HepG2 (cell line): Measurements from ENCODE around the gene CCDC197. TPM values are rescaled to one million over a fixed set of nuclear protein-coding genes. Genes with fewer than 3 reads are reported as not detected.

Experiments used
- ARNT ChIP-seq: fragments of 450-650 bp; IDR thresholded peaks from 2 replicates; pipeline ENCODE4 v1.6.1; 2017
- CEBPG ChIP-seq: IDR thresholded peaks from 2 replicates; pipeline ENCODE4 v1.6.1; 2016
- DMTF1 ChIP-seq: sonication (generic); formaldehyde crosslinking; IDR thresholded peaks from 2 replicates; pipeline ENCODE4 v1.4.0; 2020; ENCODE audit warnings: mild to moderate bottlenecking, missing genetic modification reagents
- FOXA3 ChIP-seq: IDR thresholded peaks from 2 replicates; pipeline ENCODE4 v1.6.1; 2016; ENCODE audit warnings: missing genetic modification reagents, missing compliant biosample characterization
- GATAD1 ChIP-seq: IDR thresholded peaks from 2 replicates; pipeline ENCODE4 v1.6.1; 2016; ENCODE audit warnings: missing genetic modification reagents, missing compliant biosample characterization
- GRHL1 ChIP-seq: sonication (generic); formaldehyde crosslinking; conservative IDR thresholded peaks from 2 replicates; pipeline ENCODE4 v1.8.0; 2022; ENCODE audit warnings: missing genetic modification reagents
- MTF2 ChIP-seq: sonication (generic); formaldehyde crosslinking; IDR thresholded peaks from 2 replicates; pipeline ENCODE4 v1.5.0; 2020; ENCODE audit warnings: missing genetic modification reagents, borderline replicate concordance
- MYPOP ChIP-seq: sonication (generic); formaldehyde crosslinking; IDR thresholded peaks from 2 replicates; pipeline ENCODE4 v1.8.1; 2023; ENCODE audit warnings: mild to moderate bottlenecking, moderate library complexity, missing genetic modification reagents
- NCOR1 ChIP-seq: fragments of 200-600 bp; sonication (generic); IDR thresholded peaks from 2 replicates; pipeline ENCODE4 v1.7.0; 2017; ENCODE audit warnings: antibody characterized with exemption, low read length, borderline replicate concordance
- POGZ ChIP-seq: sonication (generic); formaldehyde crosslinking; IDR thresholded peaks from 2 replicates; pipeline ENCODE4 v1.4.0; 2020; ENCODE audit warnings: mild to moderate bottlenecking, missing genetic modification reagents
- SSRP1 ChIP-seq: IDR thresholded peaks from 2 replicates; pipeline ENCODE4 v1.6.1; 2016; ENCODE audit warnings: control low read depth
- STAG1 ChIP-seq: sonication (generic); formaldehyde crosslinking; IDR thresholded peaks from 2 replicates; pipeline ENCODE4 v1.4.0; 2020; ENCODE audit warnings: missing genetic modification reagents
- TEF ChIP-seq: sonication (generic); formaldehyde crosslinking; IDR thresholded peaks from 2 replicates; pipeline ENCODE4 v1.5.0; 2020; ENCODE audit warnings: missing genetic modification reagents
- TGIF2 ChIP-seq: IDR thresholded peaks from 2 replicates; pipeline ENCODE4 v1.6.1; 2016; ENCODE audit warnings: control low read depth, missing compliant biosample characterization
- ZGPAT ChIP-seq: IDR thresholded peaks from 2 replicates; pipeline ENCODE4 v1.6.1; 2016; ENCODE audit warnings: mild to moderate bottlenecking
- ZNF143 ChIP-seq: sonication (generic); formaldehyde crosslinking; IDR thresholded peaks from 2 replicates; pipeline ENCODE4 v1.4.0; 2020; ENCODE audit warnings: missing genetic modification reagents
- ZNF24 ChIP-seq: fragments of 450-650 bp; IDR thresholded peaks from 2 replicates; pipeline ENCODE4 v1.6.1; 2017; ENCODE audit warnings: antibody characterized with exemption, mild to moderate bottlenecking
- ZNF274 ChIP-seq: sonication (generic); formaldehyde crosslinking; IDR thresholded peaks from 2 replicates; pipeline ENCODE4 v1.5.1; 2020; ENCODE audit warnings: mild to moderate bottlenecking, missing genetic modification reagents
- ZNF414 ChIP-seq: sonication (generic); formaldehyde crosslinking; IDR thresholded peaks from 2 replicates; pipeline ENCODE4 v1.5.0; 2020; ENCODE audit warnings: missing genetic modification reagents
- ZNF451 ChIP-seq: sonication (generic); formaldehyde crosslinking; IDR thresholded peaks from 2 replicates; pipeline ENCODE4 v1.5.0; 2020; ENCODE audit warnings: mild to moderate bottlenecking, missing genetic modification reagents
- ZNF556 ChIP-seq: sonication (generic); formaldehyde crosslinking; IDR thresholded peaks from 2 replicates; pipeline ENCODE4 v1.4.0; 2020; ENCODE audit warnings: mild to moderate bottlenecking, missing genetic modification reagents, borderline replicate concordance
- ZNF605 ChIP-seq: sonication (generic); formaldehyde crosslinking; IDR thresholded peaks from 2 replicates; pipeline ENCODE4 v1.8.0; 2022; ENCODE audit warnings: mild to moderate bottlenecking, missing genetic modification reagents
- ZNF772 ChIP-seq: sonication (generic); formaldehyde crosslinking; IDR thresholded peaks from 2 replicates; pipeline ENCODE4 v1.5.0; 2020; ENCODE audit warnings: mild to moderate bottlenecking, missing genetic modification reagents
- ZNF879 ChIP-seq: sonication (generic); formaldehyde crosslinking; IDR thresholded peaks from 2 replicates; pipeline ENCODE4 v1.8.1; 2023; ENCODE audit warnings: missing genetic modification reagents
- ZNF883 ChIP-seq: sonication (generic); formaldehyde crosslinking; IDR thresholded peaks from 2 replicates; pipeline ENCODE4 v1.5.1; 2020; ENCODE audit warnings: mild to moderate bottlenecking, missing genetic modification reagents; ENCODE audit errors: not compliant biosample characterization
- polyA plus RNA-seq, 8 experiments: library from polyadenylated mRNA; depleted of rRNA in 3 of 8; stranded (reverse) in 7 of 8; unstranded in 1 of 8; fragments of >200 nt; fragmentation: Illumina TruSeq in 4 of 8; extraction: Trizol in 4 of 8; gene quantifications; 2 replicates each; pipeline versions ENCODE4 v1.2.1 to v1.2.3, GENCODE V29; 2011 to 2016; ENCODE audit warnings: low read depth in 4 of 8, missing spikeins in 1 of 8, mixed read lengths in 1 of 8; ENCODE audit not compliant: insufficient read depth in 1 of 8
- total RNA-seq, 5 experiments: library from RNA; depleted of rRNA; stranded (reverse); fragments of >200 nt; fragmentation: Illumina TruSeq; extraction: Trizol; gene quantifications; 2 replicates each; pipeline ENCODE4 v1.2.3, GENCODE V29; 2016; ENCODE audit warnings: low read depth in 1 of 5

CCDC197 gene
- total and polyA plus RNA-seq, 2 of the 13 experiments (the other 11 are each of a cell fraction or from before 2014, with no cell fraction given), result 0.11 to 0.13 TPM

GRCh38 chr14:93984987-93985410 is 12.1 kb upstream of the CCDC197 start (continued):
- TF ChIP-seq CEBPG (CRISPR knock-in tag) (no peak), ZNF143 (CRISPR knock-in tag) (no peak), ZNF772 (CRISPR knock-in tag) (peak; percentile 69; the same call in 1 of the 2 replicates), ZNF556 (CRISPR knock-in tag) (0 out of 2 replicates have a peak, but pooled peaks have one; percentile 32), SSRP1 (no peak), TEF (CRISPR knock-in tag) (peak; percentile 95; the same call in 1 of the 2 replicates), FOXA3 (CRISPR knock-in tag) (0 out of 2 replicates have a peak, but pooled peaks have one; percentile 13), STAG1 (CRISPR knock-in tag) (peak; percentile 63), NCOR1 (no peak), ZNF274 (CRISPR knock-in tag) (peak; percentile 71; the same call in 1 of the 2 replicates), GRHL1 (CRISPR knock-in tag) (no peak), GATAD1 (CRISPR knock-in tag) (no peak), MYPOP (CRISPR knock-in tag) (no peak), MTF2 (CRISPR knock-in tag) (no peak), ARNT (no peak), ZNF414 (peak; percentile 67; the same call in 1 of the 2 replicates), ZNF879 (CRISPR knock-in tag) (no peak), DMTF1 (CRISPR knock-in tag) (no peak), ZNF605 (no peak), TGIF2 (CRISPR knock-in tag) (0 out of 2 replicates have a peak, but pooled peaks have one; percentile 62), ZNF451 (0 out of 2 replicates have a peak, but pooled peaks have one; percentile 36), ZNF883 (CRISPR knock-in tag) (peak; percentile 53), ZGPAT (CRISPR knock-in tag) (0 out of 2 replicates have a peak, but pooled peaks have one; percentile 32), POGZ (CRISPR knock-in tag) (peak; percentile 36; the same call in 1 of the 2 replicates), ZNF24 (0 out of 2 replicates have a peak, but pooled peaks have one; percentile 47)
